ENCODE results near the gene CDYL2.
"Not testable (repeated sequence)": the region's sequence is repeated elsewhere in the genome, so short reads cannot be mapped to it uniquely, and the experiment has no call there.

The CDYL2 gene

GRCh38 chr16:80807906-80808305 lies 3.5 kb upstream of the CDYL2 start:
- FAIRE-seq: no peak

- no peak for FAIRE-seq
Measured at GRCh38 chr16:80806927-80807340, 2.5 kb upstream of the CDYL2 start.

- FAIRE-seq: no peak
Measured at GRCh38 chr16:80806289-80806688, 1.9 kb upstream of the CDYL2 start.

GRCh38 chr16:80804056-80804525 lies 307 bp downstream of the CDYL2 start:
- FAIRE-seq: no peak

- FAIRE-seq: no peak
Measured at GRCh38 chr16:80803339-80804055, 901 bp downstream of the CDYL2 start.

GRCh38 chr16:80802902-80803301 lies 1.5 kb downstream of the CDYL2 start:
- no peak for FAIRE-seq

GRCh38 chr16:80802138-80802537 lies 2.3 kb downstream of the CDYL2 start:
- no peak for FAIRE-seq

GRCh38 chr16:80794071-80794470 lies 10.3 kb downstream of the CDYL2 start:
- FAIRE-seq: no peak

GRCh38 chr16:80792031-80792430 lies 12.4 kb downstream of the CDYL2 start:
- no peak for FAIRE-seq

GRCh38 chr16:80791411-80791810 lies 13.0 kb downstream of the CDYL2 start:
- no peak for FAIRE-seq

GRCh38 chr16:80790751-80791150 lies 13.6 kb downstream of the CDYL2 start:
- FAIRE-seq: no peak

GRCh38 chr16:80788027-80788426 lies 16.4 kb downstream of the CDYL2 start:
- no peak for FAIRE-seq

GRCh38 chr16:80786561-80786960 lies 17.8 kb downstream of the CDYL2 start:
- not testable (repeated sequence) for FAIRE-seq

- no peak for FAIRE-seq
Measured at GRCh38 chr16:80784951-80785350, 19.4 kb downstream of the CDYL2 start.

- FAIRE-seq: no peak
Measured at GRCh38 chr16:80778703-80779102, 25.7 kb downstream of the CDYL2 start.

GRCh38 chr16:80776856-80777255 lies 27.5 kb downstream of the CDYL2 start:
- no peak for FAIRE-seq

GRCh38 chr16:80775450-80775849 lies 28.9 kb downstream of the CDYL2 start:
- peak; percentile 30 for FAIRE-seq

GRCh38 chr16:80766798-80767197 lies 37.6 kb downstream of the CDYL2 start:
- FAIRE-seq: no peak

GRCh38 chr16:80759419-80760162 lies 44.8 kb downstream of the CDYL2 start:
- no peak for FAIRE-seq

- no peak for FAIRE-seq
Measured at GRCh38 chr16:80754476-80754875, 49.9 kb downstream of the CDYL2 start.

GRCh38 chr16:80752541-80752940 lies 51.9 kb downstream of the CDYL2 start:
- FAIRE-seq: no peak

GRCh38 chr16:80751167-80751566 lies 53.2 kb downstream of the CDYL2 start:
- FAIRE-seq: no peak

- no peak for FAIRE-seq
Measured at GRCh38 chr16:80746231-80746630, 58.2 kb downstream of the CDYL2 start.

- FAIRE-seq: no peak
Measured at GRCh38 chr16:80744856-80745255, 59.5 kb downstream of the CDYL2 start.

All from G401.6 (cell line).